HG03575 (cell line): ENCODE results near the gene MVD.

Source experiments
- ATAC-seq: cut with Tn5 transposase; IDR thresholded peaks from one replicate; pipeline ENCODE4 v1.9.1; 2021; ENCODE audit not compliant: unreplicated experiment, insufficient number of reproducible peaks, low FRiP score; ENCODE audit errors: extremely low read depth

Gene MVD

DNA sequence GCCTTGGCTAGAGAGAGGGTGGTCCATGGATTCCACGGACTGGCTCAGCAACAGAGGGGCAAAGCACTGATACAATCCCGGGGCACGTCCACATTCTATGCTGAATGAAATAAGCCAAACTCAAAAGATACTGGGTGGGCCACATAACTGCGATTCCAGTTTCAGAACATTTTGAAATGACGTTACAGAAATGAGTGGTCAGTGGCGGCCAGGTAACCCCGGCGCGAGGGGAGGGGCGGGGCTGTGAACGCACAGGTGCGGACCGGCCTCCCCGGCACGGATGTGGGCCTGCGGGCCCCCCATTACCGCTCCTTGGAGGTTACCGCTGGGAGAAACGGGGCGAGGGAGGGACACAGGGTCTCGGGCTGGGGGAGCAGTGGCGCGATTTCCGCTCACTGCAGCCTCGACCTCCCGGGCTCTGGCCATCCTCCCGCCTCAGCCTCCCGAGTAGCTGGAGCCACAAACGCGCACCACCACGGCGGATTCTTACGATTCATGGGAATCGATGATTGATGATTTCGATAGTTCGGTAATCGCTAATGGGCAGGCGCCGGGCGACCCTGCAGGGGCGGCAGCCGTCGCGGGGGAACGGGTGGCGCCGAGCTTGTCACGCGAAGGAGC is 559 bp downstream of the MVD start:
- peak; percentile 12 for ATAC-seq

GRCh38 chr16:88661468-88661867 is 1.4 kb downstream of the MVD start:
- ATAC-seq, result no peak

GRCh38 chr16:88659160-88659559 is 3.7 kb downstream of the MVD start:
- ATAC-seq, result no peak

DNA sequence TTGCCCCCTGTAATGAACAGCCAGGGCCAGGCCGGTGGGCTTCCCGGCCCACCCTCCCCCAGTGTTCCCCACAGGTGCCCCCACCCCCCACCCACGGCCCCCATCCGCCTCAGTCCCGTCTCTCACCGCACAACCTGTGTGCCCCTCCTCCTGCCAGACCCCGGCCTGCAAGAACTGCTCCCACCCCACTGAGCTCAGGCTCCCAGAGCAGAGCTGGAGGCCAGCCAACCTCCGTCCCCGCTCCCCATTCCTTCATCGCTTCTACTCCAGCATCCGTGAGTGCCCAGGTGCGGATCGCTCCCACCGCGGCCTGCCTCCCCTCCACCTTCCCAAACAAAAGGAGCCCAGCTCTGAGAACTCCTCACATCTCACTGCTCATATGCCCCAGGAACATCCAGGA is 4.2 kb downstream of the MVD start:
- ATAC-seq, result no peak

DNA sequence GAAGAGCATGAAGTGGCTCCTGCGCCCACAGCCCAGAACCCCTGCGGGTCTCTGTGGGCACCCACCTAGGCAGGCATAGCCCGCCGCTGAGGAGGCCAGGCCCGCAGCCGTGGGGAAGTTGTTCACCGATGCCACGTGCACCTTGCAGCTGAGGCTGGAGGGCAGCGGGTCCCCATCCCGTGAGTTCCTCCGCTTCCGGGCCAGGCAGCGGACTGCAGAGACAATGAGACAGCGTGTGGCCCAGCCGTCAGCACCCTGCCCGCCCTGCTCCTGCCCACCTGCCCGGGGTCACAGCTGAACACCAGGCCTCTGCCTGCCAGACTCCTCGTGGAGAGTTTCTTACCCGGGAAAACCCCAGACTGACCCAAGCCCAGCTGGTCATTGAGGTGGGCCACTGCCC is 5.5 kb downstream of the MVD start:
- ATAC-seq, result no peak

GRCh38 chr16:88656291-88656980 is 6.5 kb downstream of the MVD start:
- ATAC-seq, result no peak

GRCh38 chr16:88655733-88656281 is 7.1 kb downstream of the MVD start:
- no peak for ATAC-seq

DNA sequence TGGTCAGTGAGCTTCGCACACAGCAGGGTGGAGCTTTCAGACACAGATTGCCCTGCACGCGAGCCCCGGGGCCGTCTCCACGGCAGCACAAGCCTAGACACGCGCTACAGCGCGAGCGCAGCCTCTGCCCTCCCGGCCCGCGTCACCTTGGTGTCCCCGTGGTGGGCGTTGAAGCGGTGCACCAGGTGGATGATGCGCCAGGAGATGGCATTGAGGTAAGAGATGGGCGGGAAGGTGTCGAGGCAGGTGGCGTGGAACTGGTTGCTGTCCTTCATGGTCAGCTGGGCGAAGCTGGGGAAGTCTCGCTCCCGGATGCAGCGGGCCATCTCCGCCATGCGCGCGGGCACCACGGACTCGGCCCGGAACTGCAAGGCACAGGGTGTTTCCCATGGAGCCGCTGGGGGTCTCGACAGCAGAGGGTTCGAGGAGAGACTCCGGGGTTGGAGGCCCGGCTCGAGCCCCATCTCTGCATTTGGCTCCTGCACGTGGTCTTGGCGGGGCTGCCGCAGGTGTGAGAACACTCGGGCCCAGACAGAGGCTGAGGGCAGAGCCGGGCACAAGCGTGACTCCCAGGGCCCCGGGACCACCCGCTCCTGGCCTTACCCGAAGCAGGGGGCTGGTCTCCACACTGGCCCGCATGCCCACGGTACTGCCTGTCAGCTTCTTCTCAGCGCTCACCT is 7.7 kb downstream of the MVD start:
- no peak for ATAC-seq

DNA sequence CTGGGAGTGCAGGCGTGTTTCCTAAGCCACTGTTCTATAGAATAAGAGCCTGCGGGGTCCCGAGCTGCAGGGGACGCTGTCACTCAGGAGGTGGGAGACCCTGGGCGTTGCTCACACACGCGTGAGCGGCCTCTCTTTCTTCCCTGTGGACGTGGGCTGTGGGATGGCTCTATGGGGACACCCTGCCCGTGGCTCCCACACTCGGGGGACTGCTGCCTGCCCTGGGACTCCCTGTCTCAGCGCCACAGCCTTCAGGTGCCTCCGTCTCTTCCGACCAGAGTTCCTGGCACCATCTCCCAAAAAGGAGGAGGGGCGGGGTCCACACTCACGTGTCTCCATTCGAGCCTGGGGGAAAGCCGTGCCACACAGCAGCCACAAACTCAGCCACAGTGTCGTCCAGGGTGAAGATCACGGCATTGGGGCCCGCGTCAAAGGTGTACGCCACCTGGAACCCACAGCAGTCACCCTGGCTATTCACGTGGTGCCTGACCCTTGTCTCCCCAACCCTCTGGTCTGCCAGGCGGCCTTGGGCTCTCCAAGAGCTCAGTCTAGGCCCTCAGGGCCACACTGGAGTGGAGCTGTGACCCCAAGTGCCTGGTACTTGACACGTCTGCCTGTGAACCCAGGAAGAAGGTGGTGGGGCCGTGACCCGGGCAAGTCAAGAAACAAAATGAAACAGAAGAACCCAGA is 8.4 kb downstream of the MVD start:
- no peak for ATAC-seq

DNA sequence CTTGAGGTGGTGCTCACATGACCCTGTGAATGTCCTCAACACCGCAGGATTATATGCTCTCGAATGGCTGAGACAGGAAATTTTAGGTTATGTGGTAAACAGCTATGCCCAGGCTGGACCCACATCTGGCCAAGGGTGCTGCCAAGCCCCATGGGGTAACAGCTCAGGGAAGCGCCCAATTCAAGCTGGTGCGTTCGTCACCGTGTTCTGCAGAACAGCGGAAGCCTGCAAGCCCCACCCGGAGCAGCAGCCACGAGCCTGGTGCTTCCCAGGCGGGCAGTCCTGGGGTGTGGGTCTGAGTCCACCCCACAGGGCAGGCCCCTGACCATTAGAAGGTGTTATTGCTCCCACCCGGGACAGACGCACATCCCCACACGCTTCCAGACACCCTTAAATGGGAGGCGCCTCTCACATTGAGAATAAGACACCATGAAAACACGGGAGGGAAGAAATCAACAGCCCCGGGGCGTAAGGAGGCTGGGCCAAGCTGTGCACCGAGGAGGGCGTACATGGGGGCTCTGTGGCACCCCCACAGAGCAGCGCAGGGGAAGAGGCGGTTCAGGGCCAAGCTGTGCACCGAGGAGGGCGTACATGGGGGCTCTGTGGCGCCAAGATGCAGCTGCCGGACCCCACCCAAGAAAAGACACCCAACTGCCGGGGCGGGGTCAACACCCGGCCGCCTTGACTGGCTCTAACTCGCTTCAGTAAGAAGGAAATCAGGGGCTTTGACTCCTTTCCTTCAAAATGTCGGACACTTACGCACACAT is 9.1 kb downstream of the MVD start:
- ATAC-seq, result no peak

DNA sequence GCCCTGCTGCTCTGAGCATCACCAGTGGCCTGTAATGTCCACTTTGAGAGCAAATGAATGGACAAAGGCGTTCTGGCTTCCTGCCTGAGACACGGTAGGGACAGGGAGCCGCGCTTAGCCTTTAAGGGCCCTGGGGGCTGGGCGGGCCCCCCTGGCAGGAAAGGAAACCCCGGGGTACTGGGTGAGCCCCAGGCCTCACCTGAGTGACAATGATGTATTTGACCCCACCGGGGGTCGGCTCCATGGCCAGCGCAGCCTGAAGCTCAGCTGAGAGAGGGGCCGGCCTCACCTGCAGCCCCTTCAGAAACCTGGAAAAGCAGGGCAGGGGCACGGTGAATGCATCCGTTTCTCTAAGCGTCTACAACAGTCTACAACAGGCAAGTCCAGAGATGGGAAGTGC is 9.8 kb downstream of the MVD start:
- no peak for ATAC-seq

GRCh38 chr16:88652762-88653063 is 10.2 kb downstream of the MVD start:
- ATAC-seq, result no peak

GRCh38 chr16:88651989-88652761 is 10.7 kb downstream of the MVD start:
- ATAC-seq, result no peak

DNA sequence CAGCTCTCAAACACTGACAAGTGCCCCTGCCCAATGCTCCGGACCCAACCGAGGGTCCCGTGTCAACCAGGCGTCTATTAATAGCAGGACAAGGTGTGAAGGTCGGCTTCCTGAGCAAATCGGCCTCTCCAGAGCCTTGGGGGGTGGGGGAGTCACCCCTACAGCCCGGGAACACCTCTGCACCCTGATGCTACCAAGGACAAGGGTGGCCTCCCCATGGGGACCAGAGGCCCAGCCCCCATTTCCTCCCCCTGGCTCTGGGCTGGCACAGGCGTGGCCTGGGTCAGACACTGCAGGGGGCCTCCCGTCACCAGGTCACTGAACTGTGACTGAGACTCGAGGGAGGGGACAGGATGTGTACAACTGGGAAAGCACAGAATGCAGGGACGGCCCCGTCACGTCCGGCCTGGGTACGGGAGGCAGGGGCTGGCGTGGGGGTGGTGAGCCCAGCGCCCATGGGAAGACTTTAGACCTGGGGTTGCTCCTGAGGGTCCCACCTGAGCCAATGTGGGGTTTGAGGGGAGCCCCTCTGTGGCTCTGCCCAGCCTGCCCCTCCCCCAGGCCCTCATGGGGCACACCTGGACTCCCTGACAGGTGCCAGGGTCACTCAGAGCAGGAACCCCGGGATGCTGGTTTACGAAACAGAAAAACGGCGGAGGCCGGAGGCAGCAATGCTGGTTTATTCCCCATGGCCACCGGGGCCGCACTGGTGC is 11.5 kb downstream of the MVD start:
- peak; percentile 46 for ATAC-seq

DNA sequence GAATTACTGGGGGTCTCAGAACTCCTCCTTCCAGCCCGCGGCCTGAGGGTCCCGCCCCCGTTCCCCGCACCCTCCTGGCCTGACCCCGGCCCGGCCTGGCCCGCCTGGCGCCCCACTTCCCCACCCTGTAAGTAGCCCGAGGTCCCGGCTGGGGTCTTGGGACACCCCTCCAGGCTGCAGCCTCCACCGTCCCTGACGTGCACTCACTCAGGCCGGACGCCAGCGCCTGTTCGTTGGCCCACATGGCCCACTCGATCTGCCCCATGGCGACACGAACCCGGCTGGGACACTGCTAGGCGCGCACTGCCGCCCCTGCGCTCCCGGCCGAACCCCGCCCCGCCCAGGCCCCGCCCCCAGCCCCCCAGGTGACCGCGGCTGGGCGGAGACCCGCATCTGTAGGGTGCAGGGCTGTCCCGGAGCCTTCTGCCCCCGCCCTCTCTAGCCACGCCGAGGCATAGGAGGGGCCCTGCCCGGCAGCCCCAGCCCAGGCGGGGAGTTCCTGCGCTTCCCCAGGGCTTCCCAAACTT is 12.1 kb downstream of the MVD start, which contains the start of gene CYBA:
Gene CYBA (minus strand): TSS at position 305 of the 527 bp plus-strand sequence. CDS start 40 bp downstream, at position 265.
- peak; percentile 28 for ATAC-seq

- no peak for ATAC-seq
Observed at GRCh38 chr16:88649924-88650748, 12.8 kb downstream of the MVD start.
